Activated T-helper 1 cell treated with Interleukin-2 at 50 U/mL for 16 hours (primary cell): ENCODE data around the gene KNDC1.
"Not testable (repeated sequence)": the region's sequence is repeated elsewhere in the genome, so short reads cannot be mapped to it uniquely, and the experiment has no call there.

Source experiments
- DNase-seq: peaks from one replicate; pipeline ENCODE4 v3.0.0-alpha.2; 2020; ENCODE audit warnings: low read depth

Gene KNDC1

GRCh38 chr10:133159950-133160825 is at the start of gene KNDC1:
Gene KNDC1 (plus strand): TSS chr10:133160219. CDS start chr10:133160468, 249 bp downstream.
- no peak for DNase-seq

- DNase-seq, result no peak
These were observed 49.3 kb upstream of the KNDC1 start for GRCh38 chr10:133110609-133111275.

GRCh38 chr10:133111640-133112039 is 48.4 kb upstream of the KNDC1 start:
- DNase-seq, result not testable (repeated sequence)

- no peak for DNase-seq
These were observed 46.7 kb upstream of the KNDC1 start for GRCh38 chr10:133113146-133113830.

GRCh38 chr10:133113847-133114246 is 46.2 kb upstream of the KNDC1 start:
- no peak for DNase-seq

- no peak for DNase-seq
These were observed 45.8 kb upstream of the KNDC1 start for GRCh38 chr10:133114251-133114650.

GRCh38 chr10:133114726-133115452 is 45.1 kb upstream of the KNDC1 start:
- no peak for DNase-seq

GRCh38 chr10:133115453-133115842 is 44.6 kb upstream of the KNDC1 start:
- DNase-seq, result no peak

GRCh38 chr10:133115976-133116375 is 44.0 kb upstream of the KNDC1 start:
- DNase-seq, result no peak

GRCh38 chr10:133116455-133116854 is 43.6 kb upstream of the KNDC1 start:
- DNase-seq, result no peak

GRCh38 chr10:133117036-133117687 is 42.9 kb upstream of the KNDC1 start:
- no peak for DNase-seq

- DNase-seq, result no peak
These were observed 42.3 kb upstream of the KNDC1 start for GRCh38 chr10:133117688-133118071.

- no peak for DNase-seq
These were observed 38.5 kb upstream of the KNDC1 start for GRCh38 chr10:133121479-133121878.

GRCh38 chr10:133122171-133122935 is 37.7 kb upstream of the KNDC1 start:
- DNase-seq, result no peak

- no peak for DNase-seq
These were observed 36.8 kb upstream of the KNDC1 start for GRCh38 chr10:133123050-133123745.

- DNase-seq, result no peak
These were observed 36.2 kb upstream of the KNDC1 start for GRCh38 chr10:133123746-133124356.

GRCh38 chr10:133124357-133125211 is 35.4 kb upstream of the KNDC1 start:
- no peak for DNase-seq

GRCh38 chr10:133125901-133126300 is 34.1 kb upstream of the KNDC1 start:
- no peak for DNase-seq
